ENCODE data around the gene PARD6G. TPM values are rescaled to one million over a fixed set of nuclear protein-coding genes. Genes with fewer than 3 reads are reported as not detected.

PARD6G gene, protein sequence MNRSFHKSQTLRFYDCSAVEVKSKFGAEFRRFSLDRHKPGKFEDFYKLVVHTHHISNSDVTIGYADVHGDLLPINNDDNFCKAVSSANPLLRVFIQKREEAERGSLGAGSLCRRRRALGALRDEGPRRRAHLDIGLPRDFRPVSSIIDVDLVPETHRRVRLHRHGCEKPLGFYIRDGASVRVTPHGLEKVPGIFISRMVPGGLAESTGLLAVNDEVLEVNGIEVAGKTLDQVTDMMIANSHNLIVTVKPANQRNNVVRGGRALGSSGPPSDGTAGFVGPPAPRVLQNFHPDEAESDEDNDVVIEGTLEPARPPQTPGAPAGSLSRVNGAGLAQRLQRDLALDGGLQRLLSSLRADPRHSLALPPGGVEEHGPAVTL
- total RNA-seq (2014; rRNA removed; shearing (Covaris generic)) (17.2 and 18.5 TPM in 2 replicates), polyA plus RNA-seq (2016; fragmentation: Nextera tagmentation; extraction: Ambion mirVana) (6.9 and 8.3 TPM in 2 replicates)
- long read RNA-seq, partial matches to known transcripts = 1 of 2 reads
- long read RNA-seq, other reads (novel, unspliced or antisense) = 1 of 2 reads

DNA sequence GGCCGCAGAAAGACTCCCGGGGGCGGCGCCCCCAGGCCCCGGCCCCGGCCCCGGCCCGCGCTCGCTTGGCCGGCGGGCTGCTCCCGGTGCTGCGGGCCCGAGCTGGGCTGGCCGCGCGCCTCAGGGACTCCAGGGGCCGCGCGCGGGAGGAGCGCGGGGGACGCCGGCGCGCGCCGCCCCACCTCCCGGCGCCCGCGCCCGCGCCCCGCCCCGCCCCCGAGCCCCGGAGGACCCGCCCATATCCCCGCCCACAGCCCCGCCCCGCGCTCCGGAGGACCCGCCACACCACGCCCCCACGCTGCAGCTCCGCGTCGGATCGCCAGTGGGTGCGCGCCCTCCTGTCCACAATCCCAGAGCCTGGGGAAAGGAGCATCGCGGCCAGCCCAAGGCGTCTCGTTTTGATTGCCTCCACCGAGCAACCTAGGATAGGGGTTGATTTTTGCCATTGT is at the start of gene PARD6G:
Gene PARD6G (minus strand): TSS at position 122 of the 449 bp plus-strand sequence. CDS start 166 bp downstream, outside the sequence.
- no peaks in the 10 kb centered on the region; the same call in 1 of the 2 replicates for H3K9me2 ChIP-seq (ENCODE audit: insufficient read depth)
- H3K4me2 ChIP-seq = peak within 1 kb of the TSS; percentile 91
- peaks cover 3% of the 10 kb centered on the region; the same call in 1 of the 3 replicates for H3K4me1 Mint-ChIP-seq
- H2AFZ ChIP-seq = peak within 1 kb of the TSS; percentile 91
- no peaks in the 10 kb centered on the region for H3K9me3 Mint-ChIP-seq
- H3K36me3 Mint-ChIP-seq (ENCODE audit: low read depth) = no peaks in the 10 kb centered on the region
- H3K27ac ChIP-seq (ENCODE audit: low read depth) = no peak within 1 kb of the TSS
- DNase-seq (ENCODE audit: low spot score) = peak; percentile 67
- peak within 1 kb of the TSS; percentile 89 for H3K4me3 ChIP-seq
- peaks cover 12% of the 10 kb centered on the region for H3K27me3 ChIP-seq (ENCODE audit: insufficient read depth)
- no peaks in the 10 kb centered on the region for H3F3A ChIP-seq (replicated peaks; ENCODE audit: low read depth)
- no peaks in the 10 kb centered on the region for H3K4me1 ChIP-seq (ENCODE audit: insufficient read depth)
- peak; percentile 37 for ATAC-seq
- H3K4me3 Mint-ChIP-seq = peak within 1 kb of the TSS; percentile 86
- H3K36me3 ChIP-seq (ENCODE audit: insufficient read depth) = no peaks in the 10 kb centered on the region
- TF ChIP-seq STAT1 (IDR thresholded peaks at IDR 0.05; ENCODE audit: unreplicated experiment) (no peak), NANOG (IDR thresholded peaks at IDR 0.05; ENCODE audit: borderline replicate concordance) (no peak), EZH2 (IDR thresholded peaks at IDR 0.05; ENCODE audit: low read depth, unreplicated experiment) (no peak), POLR2AphosphoS5 (IDR thresholded peaks at IDR 0.05; ENCODE audit: low read depth) (no peak), CREB1 (CRISPR knock-in tag; IDR thresholded peaks at IDR 0.05; ENCODE audit: low read depth) (no peak), EZH2phosphoT487 (IDR thresholded peaks at IDR 0.05; ENCODE audit: unreplicated experiment) (no peak), JUNB (IDR thresholded peaks at IDR 0.05; ENCODE audit: unreplicated experiment) (no peak), ZNF114 (CRISPR knock-in tag; IDR thresholded peaks at IDR 0.05) (no peak)
- TF ChIP-seq, protein P1, sequence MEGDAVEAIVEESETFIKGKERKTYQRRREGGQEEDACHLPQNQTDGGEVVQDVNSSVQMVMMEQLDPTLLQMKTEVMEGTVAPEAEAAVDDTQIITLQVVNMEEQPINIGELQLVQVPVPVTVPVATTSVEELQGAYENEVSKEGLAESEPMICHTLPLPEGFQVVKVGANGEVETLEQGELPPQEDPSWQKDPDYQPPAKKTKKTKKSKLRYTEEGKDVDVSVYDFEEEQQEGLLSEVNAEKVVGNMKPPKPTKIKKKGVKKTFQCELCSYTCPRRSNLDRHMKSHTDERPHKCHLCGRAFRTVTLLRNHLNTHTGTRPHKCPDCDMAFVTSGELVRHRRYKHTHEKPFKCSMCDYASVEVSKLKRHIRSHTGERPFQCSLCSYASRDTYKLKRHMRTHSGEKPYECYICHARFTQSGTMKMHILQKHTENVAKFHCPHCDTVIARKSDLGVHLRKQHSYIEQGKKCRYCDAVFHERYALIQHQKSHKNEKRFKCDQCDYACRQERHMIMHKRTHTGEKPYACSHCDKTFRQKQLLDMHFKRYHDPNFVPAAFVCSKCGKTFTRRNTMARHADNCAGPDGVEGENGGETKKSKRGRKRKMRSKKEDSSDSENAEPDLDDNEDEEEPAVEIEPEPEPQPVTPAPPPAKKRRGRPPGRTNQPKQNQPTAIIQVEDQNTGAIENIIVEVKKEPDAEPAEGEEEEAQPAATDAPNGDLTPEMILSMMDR (conservative IDR thresholded peaks at IDR 0.05; ENCODE audit: low read depth in 2 of 2) = no peak
- TF ChIP-seq, protein P2, sequence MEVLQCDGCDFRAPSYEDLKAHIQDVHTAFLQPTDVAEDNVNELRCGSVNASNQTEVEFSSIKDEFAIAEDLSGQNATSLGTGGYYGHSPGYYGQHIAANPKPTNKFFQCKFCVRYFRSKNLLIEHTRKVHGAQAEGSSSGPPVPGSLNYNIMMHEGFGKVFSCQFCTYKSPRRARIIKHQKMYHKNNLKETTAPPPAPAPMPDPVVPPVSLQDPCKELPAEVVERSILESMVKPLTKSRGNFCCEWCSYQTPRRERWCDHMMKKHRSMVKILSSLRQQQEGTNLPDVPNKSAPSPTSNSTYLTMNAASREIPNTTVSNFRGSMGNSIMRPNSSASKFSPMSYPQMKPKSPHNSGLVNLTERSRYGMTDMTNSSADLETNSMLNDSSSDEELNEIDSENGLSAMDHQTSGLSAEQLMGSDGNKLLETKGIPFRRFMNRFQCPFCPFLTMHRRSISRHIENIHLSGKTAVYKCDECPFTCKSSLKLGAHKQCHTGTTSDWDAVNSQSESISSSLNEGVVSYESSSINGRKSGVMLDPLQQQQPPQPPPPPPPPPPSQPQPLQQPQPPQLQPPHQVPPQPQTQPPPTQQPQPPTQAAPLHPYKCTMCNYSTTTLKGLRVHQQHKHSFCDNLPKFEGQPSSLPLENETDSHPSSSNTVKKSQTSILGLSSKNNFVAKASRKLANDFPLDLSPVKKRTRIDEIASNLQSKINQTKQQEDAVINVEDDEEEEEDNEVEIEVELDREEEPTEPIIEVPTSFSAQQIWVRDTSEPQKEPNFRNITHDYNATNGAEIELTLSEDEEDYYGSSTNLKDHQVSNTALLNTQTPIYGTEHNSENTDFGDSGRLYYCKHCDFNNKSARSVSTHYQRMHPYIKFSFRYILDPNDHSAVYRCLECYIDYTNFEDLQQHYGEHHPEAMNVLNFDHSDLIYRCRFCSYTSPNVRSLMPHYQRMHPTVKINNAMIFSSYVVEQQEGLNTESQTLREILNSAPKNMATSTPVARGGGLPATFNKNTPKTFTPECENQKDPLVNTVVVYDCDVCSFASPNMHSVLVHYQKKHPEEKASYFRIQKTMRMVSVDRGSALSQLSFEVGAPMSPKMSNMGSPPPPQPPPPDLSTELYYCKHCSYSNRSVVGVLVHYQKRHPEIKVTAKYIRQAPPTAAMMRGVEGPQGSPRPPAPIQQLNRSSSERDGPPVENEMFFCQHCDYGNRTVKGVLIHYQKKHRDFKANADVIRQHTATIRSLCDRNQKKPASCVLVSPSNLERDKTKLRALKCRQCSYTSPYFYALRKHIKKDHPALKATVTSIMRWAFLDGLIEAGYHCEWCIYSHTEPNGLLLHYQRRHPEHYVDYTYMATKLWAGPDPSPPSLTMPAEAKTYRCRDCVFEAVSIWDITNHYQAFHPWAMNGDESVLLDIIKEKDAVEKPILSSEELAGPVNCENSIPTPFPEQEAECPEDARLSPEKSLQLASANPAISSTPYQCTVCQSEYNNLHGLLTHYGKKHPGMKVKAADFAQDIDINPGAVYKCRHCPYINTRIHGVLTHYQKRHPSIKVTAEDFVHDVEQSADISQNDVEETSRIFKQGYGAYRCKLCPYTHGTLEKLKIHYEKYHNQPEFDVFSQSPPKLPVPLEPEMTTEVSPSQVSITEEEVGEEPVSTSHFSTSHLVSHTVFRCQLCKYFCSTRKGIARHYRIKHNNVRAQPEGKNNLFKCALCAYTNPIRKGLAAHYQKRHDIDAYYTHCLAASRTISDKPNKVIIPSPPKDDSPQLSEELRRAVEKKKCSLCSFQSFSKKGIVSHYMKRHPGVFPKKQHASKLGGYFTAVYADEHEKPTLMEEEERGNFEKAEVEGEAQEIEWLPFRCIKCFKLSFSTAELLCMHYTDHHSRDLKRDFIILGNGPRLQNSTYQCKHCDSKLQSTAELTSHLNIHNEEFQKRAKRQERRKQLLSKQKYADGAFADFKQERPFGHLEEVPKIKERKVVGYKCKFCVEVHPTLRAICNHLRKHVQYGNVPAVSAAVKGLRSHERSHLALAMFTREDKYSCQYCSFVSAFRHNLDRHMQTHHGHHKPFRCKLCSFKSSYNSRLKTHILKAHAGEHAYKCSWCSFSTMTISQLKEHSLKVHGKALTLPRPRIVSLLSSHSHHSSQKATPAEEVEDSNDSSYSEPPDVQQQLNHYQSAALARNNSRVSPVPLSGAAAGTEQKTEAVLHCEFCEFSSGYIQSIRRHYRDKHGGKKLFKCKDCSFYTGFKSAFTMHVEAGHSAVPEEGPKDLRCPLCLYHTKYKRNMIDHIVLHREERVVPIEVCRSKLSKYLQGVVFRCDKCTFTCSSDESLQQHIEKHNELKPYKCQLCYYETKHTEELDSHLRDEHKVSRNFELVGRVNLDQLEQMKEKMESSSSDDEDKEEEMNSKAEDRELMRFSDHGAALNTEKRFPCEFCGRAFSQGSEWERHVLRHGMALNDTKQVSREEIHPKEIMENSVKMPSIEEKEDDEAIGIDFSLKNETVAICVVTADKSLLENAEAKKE (CRISPR knock-in tag; IDR thresholded peaks at IDR 0.05) = no peak
- no peaks in the 10 kb centered on the region; the same call in 1 of the 2 replicates for H3K79me2 ChIP-seq (replicated peaks; ENCODE audit: insufficient read depth)
- no peak within 1 kb of the TSS for H3K27ac Mint-ChIP-seq
- peaks cover 15% of the 10 kb centered on the region for H3K27me3 Mint-ChIP-seq (ENCODE audit: insufficient read depth, low read depth, poor library complexity)
- no peaks in the 10 kb centered on the region for H4K20me1 ChIP-seq (replicated peaks; ENCODE audit: insufficient read depth)
